Cortex of kidney (tissue), 1 donor: ENCODE data around the gene OR7G2.
"Not testable (repeated sequence)": the region's sequence is repeated elsewhere in the genome, so short reads cannot be mapped to it uniquely, and the experiment has no call there.

Source experiments
- DNase-seq: peaks from one replicate; lab custom pipeline; 2025; lab: John Stamatoyannopoulos, UW

Gene OR7G2

DNA sequence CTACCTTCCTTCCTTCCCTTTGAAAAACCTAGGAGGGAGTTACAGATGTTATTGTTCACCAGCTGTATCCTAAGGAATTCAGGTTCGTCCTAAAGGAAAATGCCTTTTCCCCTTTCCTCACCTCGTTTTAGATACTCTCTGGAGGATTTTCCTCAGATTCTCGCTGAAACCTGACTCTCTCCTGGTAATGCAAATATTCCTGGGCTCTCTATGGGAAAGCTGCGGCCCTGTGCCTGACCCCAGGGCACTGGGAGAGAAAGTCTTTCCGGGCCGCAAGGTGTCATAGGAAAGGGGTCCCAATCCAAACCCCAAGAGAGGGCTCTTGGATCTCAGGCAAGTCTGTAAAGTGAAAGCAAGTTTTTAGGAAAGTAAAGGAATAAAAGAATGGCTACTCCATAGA is 33.5 kb downstream of the OR7G2 start:
- no peak for DNase-seq

DNA sequence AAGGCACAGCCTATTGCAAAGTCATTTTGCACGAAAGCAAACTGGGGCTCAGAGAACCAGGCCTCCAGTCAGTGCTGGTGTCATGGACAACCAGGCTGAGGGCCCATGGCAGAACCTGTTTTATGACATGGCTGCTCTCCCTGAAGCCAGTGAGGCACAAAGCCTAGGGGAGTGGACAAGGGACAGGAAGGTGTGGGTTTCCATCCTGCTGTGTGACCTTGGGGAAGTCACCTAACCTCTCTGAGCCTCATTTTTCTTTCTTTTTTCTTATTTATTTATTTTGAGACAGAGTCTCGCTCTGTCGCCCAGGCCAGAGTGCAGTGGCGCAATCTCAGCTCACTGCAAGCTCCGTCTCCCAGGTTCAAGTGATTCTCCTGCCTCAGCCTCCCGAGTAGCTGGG is 35.6 kb downstream of the OR7G2 start:
- not testable (repeated sequence) for DNase-seq

DNA sequence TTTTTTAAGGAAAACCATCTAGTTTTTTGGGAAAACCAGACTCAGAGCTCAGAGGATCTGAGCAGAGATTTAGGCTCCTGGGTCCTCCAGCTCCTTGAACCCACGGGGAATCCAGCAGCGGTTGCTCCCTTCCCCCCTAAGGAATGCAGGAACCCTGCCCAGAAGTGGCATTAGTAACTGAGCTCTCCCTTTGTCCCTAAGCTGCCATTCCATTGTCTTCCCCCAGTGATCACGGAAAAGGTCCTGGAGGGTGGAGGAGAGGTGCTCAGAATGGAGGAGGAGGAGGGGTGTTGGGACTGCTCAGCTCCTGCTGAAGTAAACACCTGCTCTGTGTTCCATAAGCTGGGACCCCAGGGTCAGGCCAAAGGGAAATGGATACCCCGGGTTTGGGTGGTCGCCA is 37.2 kb downstream of the OR7G2 start:
- DNase-seq = no peak

DNA sequence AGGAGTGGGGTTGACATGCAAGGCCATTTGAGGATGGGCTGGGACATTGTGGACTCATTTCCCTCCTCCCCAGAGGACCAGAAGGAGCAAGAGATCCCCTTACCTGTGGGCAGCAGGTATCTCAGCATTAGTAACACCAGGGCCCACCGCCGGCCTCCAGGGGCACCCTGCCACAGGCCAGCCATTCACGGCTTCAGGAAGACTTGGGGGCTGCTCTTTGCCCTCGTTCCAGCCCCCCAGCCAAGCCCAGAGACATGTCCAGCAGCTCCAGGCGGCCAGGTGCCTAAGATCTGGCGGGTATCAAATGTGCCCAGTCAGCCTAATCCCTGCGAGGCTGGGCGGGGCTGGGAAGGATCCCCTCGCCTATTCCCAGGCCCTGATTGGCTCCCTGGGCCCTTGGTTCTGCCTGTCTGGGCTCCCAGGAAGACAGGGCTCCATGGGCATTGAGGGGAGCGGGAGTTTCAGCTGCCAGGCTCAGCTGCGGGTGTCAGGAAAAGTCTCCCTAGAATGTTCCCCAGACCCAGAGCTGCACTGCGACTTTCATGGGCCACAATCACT is 41.7 kb downstream of the OR7G2 start:
- DNase-seq = no peak

DNA sequence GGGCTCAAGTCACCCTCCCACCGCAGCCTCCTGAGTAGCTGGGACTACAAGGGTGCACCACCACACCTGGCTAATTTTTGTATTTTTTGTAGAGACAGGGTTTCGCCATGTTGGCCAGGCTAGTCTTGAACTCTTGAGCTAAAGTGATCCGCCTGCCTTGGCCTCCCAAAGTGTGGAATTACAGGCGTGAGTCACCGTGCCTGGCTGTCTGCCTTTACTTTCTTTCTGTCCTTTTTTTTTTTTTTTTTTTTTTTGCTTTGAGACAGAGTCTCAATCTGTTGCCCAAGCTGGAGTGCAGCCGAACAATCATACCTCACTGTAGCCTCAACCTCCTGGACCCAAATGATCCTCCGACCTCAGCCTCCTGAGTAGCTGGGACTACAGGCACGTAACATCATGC is 45.4 kb downstream of the OR7G2 start:
- DNase-seq = no peak

DNA sequence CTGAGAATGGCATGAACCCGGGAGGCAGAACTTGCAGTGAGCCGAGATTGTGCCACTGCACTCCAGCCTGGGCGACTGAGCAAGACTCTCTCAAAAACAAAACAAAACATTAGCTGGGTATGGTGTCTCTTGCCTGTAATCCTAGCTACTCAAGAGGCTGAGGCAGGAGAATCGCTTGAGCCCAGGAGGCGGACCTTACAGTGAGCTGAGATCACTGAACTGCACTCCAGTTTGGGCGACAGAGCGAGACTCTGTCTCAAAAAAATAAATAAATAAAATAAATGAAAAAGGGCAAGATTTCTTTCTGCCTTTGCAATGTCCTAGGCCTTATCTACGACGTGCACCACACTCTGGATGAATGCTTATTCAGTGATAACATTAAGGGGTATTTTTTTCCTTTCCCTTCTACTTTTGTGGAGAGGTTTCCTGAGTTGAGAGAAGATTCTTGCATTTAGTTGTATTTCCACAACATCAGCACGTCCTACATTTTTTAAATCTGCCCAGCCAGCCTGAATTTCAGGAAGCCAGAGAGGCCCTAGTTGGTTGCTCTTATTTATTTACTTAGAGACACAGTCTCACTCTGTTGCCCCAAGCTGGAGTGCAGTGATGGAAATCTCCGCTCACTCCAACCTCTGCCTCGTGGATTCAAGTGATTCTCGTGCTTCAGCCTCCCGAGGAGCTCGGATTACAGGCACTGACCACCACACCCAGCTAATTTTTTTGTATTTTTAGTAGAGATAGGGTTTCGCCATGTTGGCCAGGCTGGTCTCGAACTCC is 46.5 kb downstream of the OR7G2 start:
- no peak for DNase-seq

DNA sequence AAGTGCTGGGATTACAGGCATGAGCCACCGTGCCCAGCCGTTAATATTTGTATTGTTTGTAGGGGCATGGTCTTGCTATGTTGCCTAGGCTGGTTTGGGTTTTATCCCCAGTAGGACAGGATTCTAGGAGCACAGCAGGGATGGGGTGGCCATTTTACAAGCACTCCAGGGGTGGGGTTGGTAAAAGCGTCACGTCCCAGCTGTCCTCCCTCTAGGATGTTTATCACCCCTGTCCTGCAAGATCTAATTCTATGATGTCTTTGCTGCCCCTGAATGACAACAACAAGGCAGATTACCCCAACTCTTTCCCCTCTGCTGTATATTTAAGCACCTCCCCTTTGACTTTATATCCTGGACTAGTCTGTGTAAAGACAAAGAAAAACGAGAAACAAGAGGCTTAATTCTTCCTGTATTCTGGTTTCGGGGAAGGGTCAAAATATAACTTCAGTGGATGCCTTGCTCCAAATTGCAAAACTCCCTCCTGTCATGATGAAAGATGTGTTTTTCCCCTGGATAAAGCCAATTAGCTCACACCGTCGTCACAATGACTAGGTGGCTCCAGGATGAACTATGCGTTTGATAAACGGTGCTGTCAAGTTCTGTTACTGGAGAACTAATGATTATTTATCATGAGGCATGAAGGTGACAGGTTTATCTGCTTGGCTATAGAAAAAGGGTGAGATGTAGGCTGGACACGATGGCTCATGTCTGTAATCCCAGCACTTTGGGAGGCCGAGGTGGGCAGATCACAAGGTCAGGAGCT is 48.2 kb downstream of the OR7G2 start:
- no peak for DNase-seq

DNA sequence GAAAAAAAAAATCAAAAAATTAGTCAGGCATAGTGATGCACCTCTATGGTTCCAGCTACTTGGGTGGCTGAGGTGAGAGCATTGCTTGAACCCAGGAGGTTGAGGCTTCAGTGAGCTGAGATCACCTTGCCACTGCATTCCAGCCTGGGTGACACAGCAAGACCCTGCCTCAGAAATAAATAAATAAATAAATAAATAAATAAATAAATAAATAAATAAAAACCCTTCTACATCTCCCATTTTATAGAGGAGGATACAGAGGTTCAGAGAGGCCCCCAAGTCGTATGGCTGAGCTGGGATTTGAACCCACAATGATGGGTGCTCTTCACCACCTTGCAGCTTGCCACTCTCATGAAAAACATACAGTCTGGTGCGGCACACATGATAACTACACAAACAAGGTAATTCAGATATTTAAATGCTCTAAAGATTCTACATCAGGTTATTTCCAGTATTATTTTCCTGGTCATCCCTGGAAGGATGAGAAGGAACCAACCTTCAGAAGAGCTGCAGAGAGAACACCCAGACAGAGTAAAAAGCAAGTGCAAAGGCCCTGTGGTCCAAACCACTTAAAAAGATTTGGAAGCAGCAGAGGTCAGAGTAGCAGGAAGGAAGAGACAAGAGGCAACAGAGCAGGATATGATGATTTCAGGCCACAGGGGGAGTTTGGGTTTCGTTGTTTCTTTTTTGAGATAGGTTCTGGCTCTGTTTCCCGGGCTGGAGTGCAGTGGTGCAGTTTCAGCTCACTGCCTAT is 49.6 kb downstream of the OR7G2 start:
- DNase-seq = no peak

DNA sequence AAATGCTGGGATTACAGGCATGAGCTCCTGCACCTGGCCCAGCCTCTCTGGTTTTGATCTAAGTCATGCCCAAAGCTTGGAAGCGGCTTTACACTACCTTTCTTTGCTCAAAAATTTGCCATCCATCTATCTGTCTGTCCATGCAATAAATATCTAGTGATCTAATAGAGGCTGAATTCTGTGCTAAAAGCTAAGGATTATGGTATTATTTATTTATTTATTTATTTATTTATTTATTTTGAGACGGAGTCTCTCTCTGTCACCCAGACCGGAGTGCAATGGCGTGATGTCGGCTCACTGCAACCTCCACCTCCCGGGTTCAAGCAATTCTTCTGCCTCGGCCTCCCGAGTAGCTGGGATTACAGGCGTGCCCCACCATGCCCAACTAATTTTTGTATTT is 51.1 kb downstream of the OR7G2 start:
- not testable (repeated sequence) for DNase-seq

DNA sequence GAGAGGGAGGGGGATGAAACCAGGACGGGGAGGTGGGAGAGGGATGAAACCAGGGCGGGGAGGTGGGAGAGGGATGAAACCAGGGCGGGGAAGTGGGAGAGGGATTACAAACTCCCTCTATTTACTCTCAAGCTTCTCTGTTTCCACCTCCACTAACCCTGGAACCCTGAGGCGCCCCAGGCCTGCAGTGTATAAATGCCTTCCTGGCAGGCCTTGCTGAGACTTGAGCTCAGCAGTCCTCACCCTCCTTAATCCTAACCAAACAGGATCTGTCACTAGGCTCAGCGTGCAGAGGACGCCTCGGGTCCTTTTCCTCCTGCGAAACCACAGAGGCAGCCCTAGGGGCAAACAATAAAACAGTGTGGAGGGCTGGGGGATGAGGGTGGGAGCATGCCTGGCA is 52.5 kb downstream of the OR7G2 start:
- no peak for DNase-seq

DNA sequence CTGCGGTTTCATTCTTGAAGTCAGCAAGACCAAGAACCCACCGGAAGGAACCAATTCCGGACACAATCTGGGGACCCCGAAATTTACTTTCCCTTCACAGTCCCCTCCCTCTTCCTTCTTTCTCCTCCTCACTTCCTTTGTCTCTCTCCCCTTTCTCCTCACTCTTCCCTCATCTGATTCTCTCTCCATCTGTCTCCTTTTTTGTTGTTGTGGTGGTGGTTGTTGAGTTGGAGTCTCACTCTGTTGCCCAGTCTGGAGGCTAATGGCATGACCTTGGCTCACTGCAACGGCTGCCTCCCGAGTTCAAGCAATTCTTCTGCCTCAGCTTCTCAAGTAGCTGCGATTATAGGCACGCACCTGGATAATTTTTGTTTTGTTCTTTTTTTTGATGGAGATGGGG is 53.1 kb downstream of the OR7G2 start:
- DNase-seq = no peak

DNA sequence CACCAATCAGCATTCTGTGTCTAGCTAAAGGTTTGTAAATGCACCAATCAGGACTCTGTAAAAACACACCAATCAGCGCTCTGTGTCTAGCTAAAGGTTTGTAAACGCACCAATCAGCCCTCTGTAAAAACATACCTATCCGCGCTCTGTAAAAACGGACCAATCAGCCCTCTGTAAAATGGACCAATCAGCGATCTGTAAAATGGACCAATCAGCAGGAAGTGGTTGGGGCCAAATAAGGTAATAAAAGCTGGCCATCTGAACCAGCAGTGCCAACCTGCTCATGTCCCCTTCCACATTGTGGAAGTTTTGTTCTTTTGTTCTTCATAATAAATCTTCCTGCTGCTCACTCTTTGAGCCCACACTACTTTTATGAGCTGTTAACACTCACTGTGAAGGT is 53.6 kb downstream of the OR7G2 start:
- not testable (repeated sequence) for DNase-seq

DNA sequence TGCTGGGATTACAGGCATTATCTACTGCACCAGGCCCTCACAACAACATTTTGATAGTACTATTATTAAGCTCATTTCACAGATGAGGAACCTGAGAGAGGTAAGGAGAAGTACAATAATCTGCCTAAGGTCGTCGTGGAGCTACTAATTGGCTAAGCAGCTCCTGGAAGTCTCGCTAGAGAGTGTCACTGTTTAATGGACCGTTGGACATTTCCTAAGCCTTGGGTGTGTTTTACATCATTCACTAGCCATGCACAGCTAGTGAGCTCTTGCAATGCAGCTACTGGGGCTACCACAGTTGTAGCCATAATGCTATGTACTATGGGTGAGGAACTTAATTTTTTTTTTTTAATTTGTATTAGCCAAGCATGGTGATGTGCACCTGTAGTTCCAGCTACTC is 54.4 kb downstream of the OR7G2 start:
- no peak for DNase-seq
